Ovary (tissue), 3 donors: Measurements from ENCODE around the gene NEDD4L.

Experiments used
- EP300 ChIP-seq: sonication (generic); formaldehyde crosslinking; IDR thresholded peaks from one replicate; pipeline ENCODE4 v1.6.1; 2017; ENCODE audit warnings: antibody characterized with exemption
- POLR2A ChIP-seq: fragments of 450-650 bp; IDR thresholded peaks from one replicate; pipeline ENCODE4 v1.6.1; 2017; ENCODE audit warnings: antibody characterized with exemption, mild to moderate bottlenecking, moderate library complexity
- TF ChIP-seq, protein P1 (sequence below), 3 donors: fragments of 450-650 bp in 2 of 3; fragments of 200-600 bp in 1 of 3; IDR thresholded peaks; one replicate each; pipeline versions ENCODE4 v1.5.1 to v1.8.0; 2016 to 2022; ENCODE audit warnings: antibody characterized with exemption in 3 of 3, mild to moderate bottlenecking in 1 of 3
- donor health status: DM: no; HTN: no; CAD: no.

DNA sequence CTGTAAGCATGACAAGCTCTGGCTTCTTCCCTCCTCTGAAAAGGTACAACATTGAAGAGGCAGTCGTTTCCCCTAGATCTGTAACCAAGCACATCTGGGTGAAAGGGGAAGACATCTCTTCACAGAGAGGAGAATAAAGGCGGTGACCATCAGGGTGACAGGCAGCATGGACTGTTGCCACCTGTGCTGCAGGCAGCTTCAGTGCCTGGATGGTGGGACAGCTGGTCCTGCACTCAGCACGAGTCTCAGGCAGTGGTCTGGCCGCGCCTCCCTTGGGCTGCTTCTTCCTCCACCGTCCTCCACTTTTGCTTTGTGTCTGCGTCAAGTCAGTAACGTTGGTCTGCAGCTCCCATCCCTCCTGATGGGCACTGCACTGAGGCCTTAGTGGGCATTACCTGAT lies 264.4 kb downstream of the NEDD4L start:
- no peak for TF ChIP-seq POLR2A
- TF ChIP-seq, protein P1, sequence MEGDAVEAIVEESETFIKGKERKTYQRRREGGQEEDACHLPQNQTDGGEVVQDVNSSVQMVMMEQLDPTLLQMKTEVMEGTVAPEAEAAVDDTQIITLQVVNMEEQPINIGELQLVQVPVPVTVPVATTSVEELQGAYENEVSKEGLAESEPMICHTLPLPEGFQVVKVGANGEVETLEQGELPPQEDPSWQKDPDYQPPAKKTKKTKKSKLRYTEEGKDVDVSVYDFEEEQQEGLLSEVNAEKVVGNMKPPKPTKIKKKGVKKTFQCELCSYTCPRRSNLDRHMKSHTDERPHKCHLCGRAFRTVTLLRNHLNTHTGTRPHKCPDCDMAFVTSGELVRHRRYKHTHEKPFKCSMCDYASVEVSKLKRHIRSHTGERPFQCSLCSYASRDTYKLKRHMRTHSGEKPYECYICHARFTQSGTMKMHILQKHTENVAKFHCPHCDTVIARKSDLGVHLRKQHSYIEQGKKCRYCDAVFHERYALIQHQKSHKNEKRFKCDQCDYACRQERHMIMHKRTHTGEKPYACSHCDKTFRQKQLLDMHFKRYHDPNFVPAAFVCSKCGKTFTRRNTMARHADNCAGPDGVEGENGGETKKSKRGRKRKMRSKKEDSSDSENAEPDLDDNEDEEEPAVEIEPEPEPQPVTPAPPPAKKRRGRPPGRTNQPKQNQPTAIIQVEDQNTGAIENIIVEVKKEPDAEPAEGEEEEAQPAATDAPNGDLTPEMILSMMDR (IDR thresholded peaks at IDR 0.05) = no peak
- TF ChIP-seq EP300 = no peak
